Keratinocyte (primary cell): Measurements from ENCODE around the gene LAMA3.

Experiments used
- CTCF ChIP-seq, 3 experiments: IDR thresholded peaks in 1 of 3; conservative IDR thresholded peaks in 1 of 3; optimal IDR thresholded peaks in 1 of 3; 2 replicates in 2 of 3; 3 replicates in 1 of 3; pipeline versions ENCODE3 to v1.5.1; 2011; ENCODE audit warnings: low read length in 3 of 3, mild to moderate bottlenecking in 3 of 3, moderate library complexity in 2 of 3, control low read depth in 1 of 3, inconsistent platforms in 1 of 3; ENCODE audit not compliant: insufficient read depth in 2 of 3; ENCODE audit errors: extremely low read depth in 1 of 3
- EZH2 ChIP-seq: IDR thresholded peaks from one replicate; pipeline ENCODE4 v1.6.1; 2012; ENCODE audit warnings: inconsistent platforms, mild to moderate bottlenecking, low read length, moderate library complexity

- TF ChIP-seq EZH2 = no peak
- TF ChIP-seq CTCF (optimal IDR thresholded peaks at IDR 0.05 in 1 of 3, IDR thresholded peaks at IDR 0.05 in 1 of 3, conservative IDR thresholded peaks at IDR 0.05 in 1 of 3; ENCODE audit: extremely low read depth in 1 of 3, insufficient read depth in 2 of 3, low read length in 3 of 3) = no peak
These were observed 311.6 kb downstream of the LAMA3 start for GRCh38 chr18:24000613-24001490.
